Upper lobe of left lung (tissue), 6 donors: ENCODE results near the gene KLF16. TPM values are rescaled to one million over a fixed set of nuclear protein-coding genes. Genes with fewer than 3 reads are reported as not detected.

Source experiments
- ATAC-seq, 2 donors: fragments of 200-7000 bp; cut with Tn5 transposase; one replicate each; pipeline ENCODE4 v1.9.1; 2022; ENCODE audit warnings: mild to moderate bottlenecking in 2 of 2, moderate library complexity in 2 of 2; ENCODE audit not compliant: low FRiP score in 2 of 2
- DNase-seq, 2 donors: peaks; one replicate each; pipeline ENCODE4 v3.0.0-alpha.2; 2019 to 2020
- H3K27ac ChIP-seq, 4 donors: fragments of 200-600 bp; sonication (generic); one replicate each; pipeline ENCODE4 v1.5.1; 2016 to 2019
- H3K27me3 ChIP-seq, 4 donors: fragments of 200-600 bp; sonication (generic); one replicate each; pipeline ENCODE4 v1.5.1; 2017 to 2019
- H3K36me3 ChIP-seq, 4 donors: fragments of 200-600 bp; sonication (generic); one replicate each; pipeline ENCODE4 v1.5.1; 2016 to 2019
- H3K4me1 ChIP-seq, 4 donors: fragments of 200-600 bp; sonication (generic); one replicate each; pipeline ENCODE4 v1.5.1; 2018 to 2019
- H3K4me3 ChIP-seq, 4 donors: fragments of 200-600 bp; sonication (generic); one replicate each; pipeline ENCODE4 v1.5.1; 2017 to 2019; ENCODE audit warnings: mild to moderate bottlenecking in 2 of 4, moderate library complexity in 1 of 4
- H3K9me3 ChIP-seq, 4 donors: fragments of 200-600 bp; sonication (generic); one replicate each; pipeline ENCODE4 v1.5.1; 2018 to 2019
- CTCF ChIP-seq, 6 experiments: fragments of 450-650 bp in 4 of 6; fragments of 200-600 bp in 2 of 6; sonication (generic) in 2 of 6; IDR thresholded peaks; one replicate each; pipeline ENCODE4 v1.5.1; 2016 to 2019; ENCODE audit warnings: antibody characterized with exemption in 6 of 6
- EP300 ChIP-seq, 4 donors: sonication (generic); formaldehyde crosslinking; IDR thresholded peaks; one replicate each; pipeline ENCODE4 v1.5.1; 2017; ENCODE audit warnings: antibody characterized with exemption in 4 of 4, control low read depth in 2 of 4
- POLR2A ChIP-seq, 4 donors: fragments of 450-650 bp; IDR thresholded peaks; one replicate each; pipeline ENCODE4 v1.5.1; 2016 to 2017; ENCODE audit warnings: antibody characterized with exemption in 4 of 4, mild to moderate bottlenecking in 2 of 4
- POLR2AphosphoS5 ChIP-seq, 2 donors: sonication (generic); formaldehyde crosslinking; IDR thresholded peaks; one replicate each; pipeline ENCODE4 v1.5.1; 2017; ENCODE audit warnings: antibody characterized with exemption in 2 of 2
- WGBS, 2 donors: methylation state at CpG; one replicate each; pipeline ENCODE4 v1.1.5; 2017 to 2018; 5-methylcytosine and 5-hydroxymethylcytosine counted together
- total RNA-seq, 6 donors: library from RNA; depleted of rRNA in 4 of 6; stranded (reverse); fragments of >200 nt in 4 of 6; gene quantifications; one replicate each; pipeline versions ENCODE4 v1.1.0 to v1.2.1, GENCODE V29; 2016 to 2021
- donor health status: DM: no; HTN: no; CAD: no; lungs with moderate emphysema.
- donor health status: DM: no; HTN: yes; CAD: no; lungs with severe emphysema.

The KLF16 gene
- total RNA-seq, 6 donors from 2014 or later = 6.9 to 39.9 (median 16.4) TPM

GRCh38 chr19:1828279-1829238 lies 34.8 kb downstream of the KLF16 start:
- H3K4me1 ChIP-seq = peaks cover 3 to 14% (median 12%) of the 10 kb centered on the region in 4 donors
- peaks cover under 1 to 74% (median 47%) of the 10 kb centered on the region in 4 donors for H3K36me3 ChIP-seq
- no peaks in the 10 kb centered on the region for H3K9me3 ChIP-seq
- no peaks in the 10 kb centered on the region for H3K27me3 ChIP-seq
- no peak overlapping the region for H3K4me3 ChIP-seq
- 94% methylated on average over 15 to 46 of the region's 57 CpGs for WGBS, 2 donors
- peak in 1 of 2 donors; percentile 12 for ATAC-seq
- H3K27ac ChIP-seq = no peak overlapping the region
- DNase-seq = peak in 1 of 2 donors; percentile 82
- TF ChIP-seq CTCF (IDR thresholded peaks at IDR 0.05) = no peak
- TF ChIP-seq POLR2A (IDR thresholded peaks at IDR 0.05) = no peak

- Histone ChIP-seq H3K4me1 (peaks cover 3 to 10% (median 7%) of the 10 kb centered on the region in 4 donors), H3K27me3 (no peaks in the 10 kb centered on the region), H3K9me3 (no peaks in the 10 kb centered on the region), H3K4me3 (no peak overlapping the region), H3K36me3 (peaks cover 7 to 83% (median 55%) of the 10 kb centered on the region in 4 donors), H3K27ac (no peak overlapping the region)
- WGBS, 2 donors = 94 to 95% methylated on average over 7 to 34 of the region's 41 CpGs
- DNase-seq = peak in 1 of 2 donors; percentile 83
- TF ChIP-seq POLR2AphosphoS5 (IDR thresholded peaks at IDR 0.05) (no peak), EP300 (IDR thresholded peaks at IDR 0.05) (no peak), POLR2A (IDR thresholded peaks at IDR 0.05) (no peak), CTCF (IDR thresholded peaks at IDR 0.05) (no peak)
- no peak for ATAC-seq
Observed at GRCh38 chr19:1827566-1828278, 35.7 kb downstream of the KLF16 start.

GRCh38 chr19:1826557-1827521 lies 36.5 kb downstream of the KLF16 start:
- DNase-seq (peak in 1 of 2 donors; percentile 81), ATAC-seq (peak in 1 of 2 donors; percentile 9)
- Histone ChIP-seq H3K9me3 (no peaks in the 10 kb centered on the region), H3K27me3 (no peaks in the 10 kb centered on the region), H3K4me3 (no peak overlapping the region), H3K36me3 (peaks cover 10 to 85% (median 64%) of the 10 kb centered on the region in 4 donors), H3K4me1 (peaks cover 3 to 10% (median 7%) of the 10 kb centered on the region in 4 donors), H3K27ac (no peak overlapping the region)
- 79 to 84% methylated on average over 12 to 56 of the region's 63 CpGs for WGBS, 2 donors
- TF ChIP-seq EP300 (IDR thresholded peaks at IDR 0.05) (no peak), CTCF (IDR thresholded peaks at IDR 0.05) (no peak), POLR2A (IDR thresholded peaks at IDR 0.05) (no peak), POLR2AphosphoS5 (IDR thresholded peaks at IDR 0.05) (no peak)

- TF ChIP-seq CTCF (IDR thresholded peaks at IDR 0.05) = peak; percentile 90 to 95 (median 90)
- no peak for TF ChIP-seq POLR2AphosphoS5 (IDR thresholded peaks at IDR 0.05)
- Histone ChIP-seq H3K27me3 (no peaks in the 10 kb centered on the region), H3K4me3 (no peak overlapping the region), H3K4me1 (peaks cover 3 to 10% (median 7%) of the 10 kb centered on the region in 4 donors), H3K27ac (no peak overlapping the region), H3K9me3 (no peaks in the 10 kb centered on the region), H3K36me3 (peaks cover 10 to 93% (median 71%) of the 10 kb centered on the region in 4 donors)
- 43 to 52% methylated on average over 14 of the region's 15 CpGs for WGBS, 2 donors
- peak in 1 of 2 donors; percentile 70 for DNase-seq
- peak; percentile 76 to 84 for ATAC-seq
Observed at GRCh38 chr19:1825909-1826556, 37.3 kb downstream of the KLF16 start.
